Breast epithelium (tissue), 3 donors: Measurements from ENCODE around the gene DNM3.

Experiments
- CTCF ChIP-seq, 3 donors: fragments of 450-650 bp; IDR thresholded peaks; one replicate each; pipeline ENCODE4 v1.5.1; 2016 to 2017; ENCODE audit warnings: antibody characterized with exemption in 3 of 3, mild to moderate bottlenecking in 3 of 3, moderate library complexity in 3 of 3
- POLR2AphosphoS5 ChIP-seq, 3 donors: sonication (generic); formaldehyde crosslinking; IDR thresholded peaks; one replicate each; pipeline ENCODE4 v1.6.1; 2017; ENCODE audit warnings: antibody characterized with exemption in 3 of 3

GRCh38 chr1:172117800-172118199, 276.5 kb downstream of the DNM3 start:
- TF ChIP-seq CTCF (IDR thresholded peaks at IDR 0.05) (no peak), POLR2AphosphoS5 (IDR thresholded peaks at IDR 0.05) (no peak)
